Measurements from ENCODE around the gene SCLT1.
"Not testable (repeated sequence)": the region's sequence is repeated elsewhere in the genome, so short reads cannot be mapped to it uniquely, and the experiment has no call there.

The SCLT1 gene

GRCh38 chr4:129093191-129093920, at the start of gene SCLT1:
Gene SCLT1 (minus strand): TSS chr4:129093539. CDS start chr4:129093103, 436 bp downstream.
- peak; percentile 88 for DNase-seq (ENCODE audit: low read depth)

GRCh38 chr4:129140521-129140920, 47.2 kb upstream of the SCLT1 start:
- DNase-seq (ENCODE audit: low read depth), result no peak

GRCh38 chr4:129138810-129139496, 45.6 kb upstream of the SCLT1 start:
- DNase-seq (ENCODE audit: low read depth), result no peak

- DNase-seq (ENCODE audit: low read depth), result no peak
Measured at GRCh38 chr4:129136433-129136832, 43.1 kb upstream of the SCLT1 start.

GRCh38 chr4:129131343-129131742, 38.0 kb upstream of the SCLT1 start:
- no peak for DNase-seq (ENCODE audit: low read depth)

- DNase-seq (ENCODE audit: low read depth), result no peak
Measured at GRCh38 chr4:129129143-129129542, 35.8 kb upstream of the SCLT1 start.

GRCh38 chr4:129126614-129127013, 33.3 kb upstream of the SCLT1 start:
- not testable (repeated sequence) for DNase-seq (ENCODE audit: low read depth)

GRCh38 chr4:129117705-129118104, 24.4 kb upstream of the SCLT1 start:
- DNase-seq (ENCODE audit: low read depth), result no peak

- no peak for DNase-seq (ENCODE audit: low read depth)
Measured at GRCh38 chr4:129113919-129114318, 20.6 kb upstream of the SCLT1 start.

GRCh38 chr4:129113434-129113833, 20.1 kb upstream of the SCLT1 start:
- no peak for DNase-seq (ENCODE audit: low read depth)

GRCh38 chr4:129111919-129112318, 18.6 kb upstream of the SCLT1 start:
- DNase-seq (ENCODE audit: low read depth), result no peak

- no peak for DNase-seq (ENCODE audit: low read depth)
Measured at GRCh38 chr4:129110931-129111330, 17.6 kb upstream of the SCLT1 start.

GRCh38 chr4:129109965-129110824, 16.9 kb upstream of the SCLT1 start:
- DNase-seq (ENCODE audit: low read depth), result no peak

- DNase-seq (ENCODE audit: low read depth), result no peak
Measured at GRCh38 chr4:129098531-129099001, 5.2 kb upstream of the SCLT1 start.

GRCh38 chr4:129095811-129096454, 2.6 kb upstream of the SCLT1 start, which contains the start of gene C4orf33:
Gene C4orf33 (plus strand): TSS chr4:129096152. CDS start chr4:129102611, 6,459 bp downstream.
- peak; percentile 13 for DNase-seq (ENCODE audit: low read depth)

- no peak for DNase-seq (ENCODE audit: low read depth)
Measured at GRCh38 chr4:129094347-129094746, 1.0 kb upstream of the SCLT1 start.

- no peak for DNase-seq (ENCODE audit: low read depth)
Measured at GRCh38 chr4:129092631-129093190, 628 bp downstream of the SCLT1 start.

- DNase-seq (ENCODE audit: low read depth), result no peak
Measured at GRCh38 chr4:129087516-129087915, 5.8 kb downstream of the SCLT1 start.

- DNase-seq (ENCODE audit: low read depth), result no peak
Measured at GRCh38 chr4:129085472-129085871, 7.9 kb downstream of the SCLT1 start.

GRCh38 chr4:129082302-129082701, 11.0 kb downstream of the SCLT1 start:
- no peak for DNase-seq (ENCODE audit: low read depth)

GRCh38 chr4:129080129-129080528, 13.2 kb downstream of the SCLT1 start:
- DNase-seq (ENCODE audit: low read depth), result no peak

- DNase-seq (ENCODE audit: low read depth), result no peak
Measured at GRCh38 chr4:129077326-129077725, 16.0 kb downstream of the SCLT1 start.
